Thoracic aorta (tissue), 2 donors: Measurements from ENCODE around the gene KLRC2. TPM values are rescaled to one million over a fixed set of nuclear protein-coding genes. Genes with fewer than 3 reads are reported as not detected.
"Not testable (repeated sequence)": the region's sequence is repeated elsewhere in the genome, so short reads cannot be mapped to it uniquely, and the experiment has no call there.

ENCODE experiments used
- ATAC-seq: fragments of 150-250 bp; one replicate; pipeline ENCODE4 v1.8.0; 2017; ENCODE audit warnings: low read depth; ENCODE audit not compliant: insufficient number of reproducible peaks, low FRiP score
- DNase-seq: peaks from one replicate; pipeline ENCODE4 v3.0.0-alpha.2; 2020; ENCODE audit warnings: low spot score
- H3K27ac ChIP-seq, 2 donors: fragments of 200-600 bp; sonication (generic); 1 replicate in 1 of 2; 2 replicates in 1 of 2; pipeline ENCODE4 v1.5.1; 2016; ENCODE audit warnings: mild to moderate bottlenecking in 2 of 2, moderate library complexity in 2 of 2
- H3K27me3 ChIP-seq: fragments of 200-600 bp; sonication (generic); replicated peaks from 2 replicates; pipeline ENCODE4 v1.6.0; 2016; ENCODE audit warnings: mild to moderate bottlenecking; ENCODE audit not compliant: insufficient read depth
- H3K36me3 ChIP-seq: fragments of 200-600 bp; sonication (generic); one replicate; pipeline ENCODE4 v1.5.1; 2016
- H3K4me1 ChIP-seq, 2 donors: fragments of 200-600 bp; sonication (generic); 1 replicate in 1 of 2; 2 replicates in 1 of 2; pipeline versions ENCODE4 v1.5.1 to v1.6.0; 2016; ENCODE audit warnings: low read depth in 2 of 2, mild to moderate bottlenecking in 1 of 2; ENCODE audit not compliant: control insufficient read depth in 1 of 2
- H3K4me3 ChIP-seq: fragments of 200-600 bp; sonication (generic); 2 replicates; pipeline ENCODE4 v1.5.1; 2016; ENCODE audit warnings: mild to moderate bottlenecking
- H3K9me3 ChIP-seq: fragments of 200-600 bp; sonication (generic); 2 replicates; pipeline ENCODE4 v1.5.1; 2016
- total RNA-seq, 2 donors: library from RNA; depleted of rRNA; stranded (reverse); fragments of >200 nt; gene quantifications; one replicate each; pipeline versions ENCODE4 v1.1.0 to v1.2.3, GENCODE V29; 2016
- TF ChIP-seq, protein P1 (sequence below): fragments of 200-600 bp; sonication (generic); IDR thresholded peaks from one replicate; pipeline ENCODE4 v1.5.1; 2019; ENCODE audit warnings: antibody characterized with exemption

KLRC2 gene
- total RNA-seq, 2 donors from 2014 or later, result not detected

DNA sequence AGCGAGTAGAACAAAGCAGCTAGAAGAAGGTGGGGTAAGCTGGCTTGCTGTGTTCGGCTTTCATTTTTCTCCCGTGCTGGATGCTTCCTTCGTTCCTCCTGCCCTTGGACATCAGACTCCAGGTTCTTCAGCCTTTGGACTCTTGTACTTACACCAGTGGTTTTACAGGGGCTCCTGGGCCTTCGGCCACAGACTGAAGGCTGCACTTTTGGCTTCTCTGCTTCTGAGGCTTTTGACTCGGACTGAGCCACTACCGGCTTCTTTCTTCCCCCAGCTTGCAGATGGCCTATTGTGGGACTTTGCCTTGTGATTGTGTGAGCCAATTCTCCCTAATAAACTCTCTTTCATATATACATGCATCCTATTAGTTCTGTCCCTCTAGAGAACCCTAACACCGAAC lies 9.9 kb downstream of the KLRC2 start:
- not testable (repeated sequence) for H3K4me1 ChIP-seq

DNA sequence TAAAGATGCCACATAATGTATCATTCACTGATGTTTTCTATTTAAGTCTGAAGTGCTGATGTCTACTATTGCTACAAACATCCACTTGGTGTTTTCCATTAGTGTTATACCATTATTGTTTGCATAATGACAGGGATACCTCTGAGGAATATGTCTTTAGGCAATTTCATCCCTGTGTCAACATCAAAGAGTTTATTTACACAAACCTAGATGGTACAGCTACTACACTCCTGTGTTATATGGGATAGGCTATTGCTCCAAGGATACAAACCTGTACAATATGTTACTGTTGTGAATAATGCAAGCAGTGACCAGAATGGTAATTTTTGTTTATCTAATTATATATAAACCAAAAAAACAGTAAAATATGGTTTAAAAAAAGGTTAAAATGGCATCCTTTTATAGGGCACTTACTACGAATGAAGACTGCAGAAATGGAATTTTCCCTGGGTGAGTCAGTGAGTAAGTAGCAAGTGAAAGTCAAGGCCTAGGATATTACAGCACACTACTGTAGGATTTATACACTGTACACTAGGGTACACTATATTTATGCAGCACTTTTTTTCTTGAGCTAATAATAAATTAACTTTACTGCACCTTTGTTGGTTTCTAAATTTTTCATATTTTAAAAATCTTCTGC lies 11.4 kb downstream of the KLRC2 start:
- H3K27ac ChIP-seq, H3K4me3 ChIP-seq, H3K9me3 ChIP-seq, DNase-seq, H3K4me1 ChIP-seq, H3K27me3 ChIP-seq, H3K36me3 ChIP-seq, ATAC-seq: not testable (repeated sequence)

More for the DNA sequence above, 9.9 kb downstream of the KLRC2 start:
- DNase-seq, H3K27me3 ChIP-seq, H3K4me3 ChIP-seq, H3K9me3 ChIP-seq, ATAC-seq, H3K36me3 ChIP-seq, H3K27ac ChIP-seq: not testable (repeated sequence)

DNA sequence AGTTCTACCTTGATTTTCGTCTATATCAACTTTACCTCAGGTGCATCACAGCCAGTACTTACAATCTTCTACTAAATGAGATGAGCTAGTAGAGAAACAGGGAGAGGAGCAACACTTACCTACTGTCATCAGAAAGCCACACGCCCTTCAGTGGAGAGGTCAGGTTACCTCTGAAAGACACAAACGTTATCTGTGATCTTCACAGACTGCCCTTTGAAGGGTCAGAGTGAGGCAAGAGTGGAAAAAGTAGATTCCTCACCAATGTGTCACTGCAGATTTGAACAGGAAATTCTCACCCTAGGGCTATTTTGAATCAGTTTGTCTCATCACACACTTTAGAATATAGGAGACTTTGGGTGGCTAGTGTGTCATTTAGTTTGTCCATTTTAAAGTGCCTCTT lies 13.7 kb downstream of the KLRC2 start:
- H3K4me1 ChIP-seq, H3K27ac ChIP-seq, H3K4me3 ChIP-seq, DNase-seq, H3K9me3 ChIP-seq, H3K27me3 ChIP-seq, ATAC-seq, H3K36me3 ChIP-seq: not testable (repeated sequence)

DNA sequence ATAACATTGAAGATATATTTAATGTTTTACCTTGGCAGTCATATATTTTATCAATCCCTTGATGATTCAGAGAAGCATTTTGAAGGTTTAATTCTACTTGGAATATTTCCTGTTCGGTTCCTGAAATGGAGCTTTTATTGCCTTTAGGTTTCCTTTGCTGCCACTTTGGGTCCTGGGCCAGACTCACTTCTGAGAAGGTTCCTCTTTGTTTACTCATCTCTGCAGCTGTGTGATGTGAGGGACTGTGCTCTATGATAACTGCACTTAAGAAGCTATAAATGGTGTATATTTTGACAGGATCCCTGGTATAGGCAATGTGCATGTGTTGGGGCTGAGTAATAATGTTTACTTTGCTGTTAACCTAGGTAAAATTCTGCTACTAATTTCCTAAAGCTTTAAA lies 15.5 kb downstream of the KLRC2 start, which contains the start of gene KLRC3:
KLRC3 (minus strand) TSS at position 262 of the 400 bp plus-strand sequence; CDS start at position 217, 45 bp downstream.
- H3K4me1 ChIP-seq, ATAC-seq, H3K9me3 ChIP-seq, DNase-seq, H3K36me3 ChIP-seq, H3K27me3 ChIP-seq, H3K27ac ChIP-seq, H3K4me3 ChIP-seq: not testable (repeated sequence)

DNA sequence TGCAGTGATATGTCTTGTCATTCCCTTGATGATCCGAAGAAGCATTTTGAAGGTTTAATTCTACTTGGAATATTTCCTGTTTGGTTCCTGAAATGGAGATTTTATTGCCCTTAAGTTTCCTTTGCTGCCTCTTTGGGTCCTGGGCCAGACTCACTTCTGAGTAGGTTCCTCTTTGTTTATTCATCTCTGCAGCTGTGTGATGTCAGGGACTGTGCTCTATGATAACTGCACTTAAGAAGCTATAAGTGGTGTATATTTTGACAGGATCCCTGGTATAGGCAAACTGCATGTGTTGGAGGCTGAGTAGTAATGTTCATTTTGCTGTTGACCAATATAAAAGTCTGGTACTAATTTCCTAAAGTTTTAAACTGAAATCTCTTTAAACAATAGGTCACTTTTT lies 26.4 kb downstream of the KLRC2 start, which contains the start of gene KLRC4:
KLRC4 (minus strand) TSS at position 366 of the 400 bp plus-strand sequence; CDS start at position 184, 182 bp downstream.
- TF ChIP-seq, protein P1, sequence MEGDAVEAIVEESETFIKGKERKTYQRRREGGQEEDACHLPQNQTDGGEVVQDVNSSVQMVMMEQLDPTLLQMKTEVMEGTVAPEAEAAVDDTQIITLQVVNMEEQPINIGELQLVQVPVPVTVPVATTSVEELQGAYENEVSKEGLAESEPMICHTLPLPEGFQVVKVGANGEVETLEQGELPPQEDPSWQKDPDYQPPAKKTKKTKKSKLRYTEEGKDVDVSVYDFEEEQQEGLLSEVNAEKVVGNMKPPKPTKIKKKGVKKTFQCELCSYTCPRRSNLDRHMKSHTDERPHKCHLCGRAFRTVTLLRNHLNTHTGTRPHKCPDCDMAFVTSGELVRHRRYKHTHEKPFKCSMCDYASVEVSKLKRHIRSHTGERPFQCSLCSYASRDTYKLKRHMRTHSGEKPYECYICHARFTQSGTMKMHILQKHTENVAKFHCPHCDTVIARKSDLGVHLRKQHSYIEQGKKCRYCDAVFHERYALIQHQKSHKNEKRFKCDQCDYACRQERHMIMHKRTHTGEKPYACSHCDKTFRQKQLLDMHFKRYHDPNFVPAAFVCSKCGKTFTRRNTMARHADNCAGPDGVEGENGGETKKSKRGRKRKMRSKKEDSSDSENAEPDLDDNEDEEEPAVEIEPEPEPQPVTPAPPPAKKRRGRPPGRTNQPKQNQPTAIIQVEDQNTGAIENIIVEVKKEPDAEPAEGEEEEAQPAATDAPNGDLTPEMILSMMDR, result no peak
- Histone ChIP-seq H3K9me3 (no peaks in the 10 kb centered on the region), H3K36me3 (no peaks in the 10 kb centered on the region), H3K27me3 (peaks cover 6% of the 10 kb centered on the region), H3K4me3 (no peak within 1 kb of the TSS), H3K4me1 (no peaks in the 10 kb centered on the region), H3K27ac (no peak within 1 kb of the TSS)
- DNase-seq, result no peak
- ATAC-seq, result no peak

DNA sequence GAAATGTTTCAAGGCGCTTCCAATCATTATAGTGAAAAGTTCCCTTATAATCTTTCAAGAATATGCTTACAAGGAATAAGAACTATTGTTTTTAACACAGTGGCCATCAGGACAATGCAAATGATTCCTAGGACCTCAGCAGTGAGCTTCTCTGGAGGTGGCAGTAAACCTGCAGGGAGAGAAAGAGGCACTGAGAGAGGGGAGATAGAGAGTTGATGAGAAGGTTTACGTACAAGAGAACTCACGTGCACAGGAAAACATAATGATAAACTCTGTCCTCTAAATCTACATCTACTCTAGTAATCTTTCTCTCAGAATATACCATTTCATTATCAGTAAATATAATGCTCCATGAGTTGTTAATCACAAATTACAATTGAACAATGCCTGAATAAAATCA lies 27.0 kb downstream of the KLRC2 start:
- no peaks in the 10 kb centered on the region for H3K4me1 ChIP-seq
- H3K36me3 ChIP-seq, result no peaks in the 10 kb centered on the region
- DNase-seq, result no peak
- H3K4me3 ChIP-seq, result no peak overlapping the region
- no peak overlapping the region for H3K27ac ChIP-seq
- TF ChIP-seq, protein P1, result no peak
- no peak for ATAC-seq
- peaks cover 6% of the 10 kb centered on the region for H3K27me3 ChIP-seq
- no peaks in the 10 kb centered on the region for H3K9me3 ChIP-seq

DNA sequence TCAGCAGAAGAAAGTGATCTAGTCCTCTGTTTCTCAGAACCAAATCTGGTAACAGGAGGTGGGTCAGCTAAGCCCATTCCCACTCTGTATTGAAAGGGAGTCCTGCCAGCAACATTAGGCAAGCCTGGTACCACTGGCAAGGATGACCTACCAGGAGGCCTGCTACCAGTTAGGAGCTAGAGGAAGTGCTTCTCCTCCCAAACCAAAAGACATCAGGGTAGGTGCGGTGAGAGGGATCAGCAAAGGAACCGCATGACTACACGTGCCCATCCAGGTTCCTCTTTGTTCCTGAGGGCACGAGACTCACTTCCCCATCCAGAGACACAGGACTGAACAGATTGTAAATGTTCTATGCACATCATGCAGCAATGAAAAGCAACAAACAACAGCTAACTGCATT lies 29.1 kb downstream of the KLRC2 start:
- H3K27me3 ChIP-seq, result peaks cover 6% of the 10 kb centered on the region
- H3K4me1 ChIP-seq, result no peaks in the 10 kb centered on the region
- H3K27ac ChIP-seq, result no peak overlapping the region
- DNase-seq, result no peak
- no peak for ATAC-seq
- H3K36me3 ChIP-seq, result no peaks in the 10 kb centered on the region
- no peaks in the 10 kb centered on the region for H3K9me3 ChIP-seq
- no peak overlapping the region for H3K4me3 ChIP-seq
- TF ChIP-seq, protein P1, result no peak
